ENCODE data around the gene FBN1.

Gene FBN1

GRCh38 chr15:48541341-48542278 lies 103.9 kb downstream of the FBN1 start:
- Histone ChIP-seq H3K36me3 (ENCODE audit: low read depth) (no peaks in the 10 kb centered on the region), H3K27me3 (ENCODE audit: insufficient read depth, poor library complexity, severe bottlenecking) (no peaks in the 10 kb centered on the region), H3K4me3 (ENCODE audit: severe bottlenecking) (no peak overlapping the region), H3K27ac (ENCODE audit: poor library complexity, severe bottlenecking) (no peak overlapping the region), H3K9me3 (ENCODE audit: severe bottlenecking) (no peaks in the 10 kb centered on the region), H3K4me1 (ENCODE audit: insufficient read depth, poor library complexity, severe bottlenecking) (peaks cover 3% of the 10 kb centered on the region)
- ATAC-seq (ENCODE audit: low read depth) (peak; percentile 89), DNase-seq (ENCODE audit: low spot score) (no peak)
- no peak for TF ChIP-seq CTCF (IDR thresholded peaks at IDR 0.05; ENCODE audit: poor library complexity, severe bottlenecking)

GRCh38 chr15:48540756-48541155 lies 104.8 kb downstream of the FBN1 start:
- DNase-seq (ENCODE audit: low spot score) (no peak), ATAC-seq (ENCODE audit: low read depth) (no peak)
- H3K36me3 ChIP-seq (ENCODE audit: low read depth): no peaks in the 10 kb centered on the region
- H3K9me3 ChIP-seq (ENCODE audit: severe bottlenecking): no peaks in the 10 kb centered on the region
- H3K4me1 ChIP-seq (ENCODE audit: insufficient read depth, poor library complexity, severe bottlenecking): peaks cover 3% of the 10 kb centered on the region
- H3K27me3 ChIP-seq (ENCODE audit: insufficient read depth, poor library complexity, severe bottlenecking): no peaks in the 10 kb centered on the region
- no peak overlapping the region for H3K4me3 ChIP-seq (ENCODE audit: severe bottlenecking)
- TF ChIP-seq CTCF (IDR thresholded peaks at IDR 0.05; ENCODE audit: poor library complexity, severe bottlenecking): no peak
- no peak overlapping the region for H3K27ac ChIP-seq (ENCODE audit: poor library complexity, severe bottlenecking)

- Histone ChIP-seq H3K4me1 (ENCODE audit: insufficient read depth, poor library complexity, severe bottlenecking) (peaks cover 3% of the 10 kb centered on the region), H3K9me3 (ENCODE audit: severe bottlenecking) (no peaks in the 10 kb centered on the region), H3K27me3 (ENCODE audit: insufficient read depth, poor library complexity, severe bottlenecking) (no peaks in the 10 kb centered on the region), H3K27ac (ENCODE audit: poor library complexity, severe bottlenecking) (no peak overlapping the region), H3K36me3 (ENCODE audit: low read depth) (no peaks in the 10 kb centered on the region), H3K4me3 (ENCODE audit: severe bottlenecking) (no peak overlapping the region)
- no peak for ATAC-seq (ENCODE audit: low read depth)
- DNase-seq (ENCODE audit: low spot score): no peak
- TF ChIP-seq CTCF (IDR thresholded peaks at IDR 0.05; ENCODE audit: poor library complexity, severe bottlenecking): no peak
Observed at GRCh38 chr15:48538941-48539340, 106.6 kb downstream of the FBN1 start.

GRCh38 chr15:48537271-48538113 lies 108.0 kb downstream of the FBN1 start:
- no peaks in the 10 kb centered on the region for H3K27me3 ChIP-seq (ENCODE audit: insufficient read depth, poor library complexity, severe bottlenecking)
- DNase-seq (ENCODE audit: low spot score) (no peak), ATAC-seq (ENCODE audit: low read depth) (no peak)
- no peaks in the 10 kb centered on the region for H3K9me3 ChIP-seq (ENCODE audit: severe bottlenecking)
- no peaks in the 10 kb centered on the region for H3K36me3 ChIP-seq (ENCODE audit: low read depth)
- no peak overlapping the region for H3K4me3 ChIP-seq (ENCODE audit: severe bottlenecking)
- no peak overlapping the region for H3K27ac ChIP-seq (ENCODE audit: poor library complexity, severe bottlenecking)
- H3K4me1 ChIP-seq (ENCODE audit: insufficient read depth, poor library complexity, severe bottlenecking): peaks cover 3% of the 10 kb centered on the region
- no peak for TF ChIP-seq CTCF (IDR thresholded peaks at IDR 0.05; ENCODE audit: poor library complexity, severe bottlenecking)
